HG02610 (cell line): Measurements from ENCODE around the gene PSMD14.
"Not testable (repeated sequence)": the region's sequence is repeated elsewhere in the genome, so short reads cannot be mapped to it uniquely, and the experiment has no call there.

Source experiments
- ATAC-seq: cut with Tn5 transposase; IDR thresholded peaks from one replicate; pipeline ENCODE4 v1.9.1; 2021; ENCODE audit warnings: mild to moderate bottlenecking, moderate library complexity; ENCODE audit not compliant: unreplicated experiment

Gene PSMD14

GRCh38 chr2:161308178-161308955 lies at the start of gene PSMD14:
Gene PSMD14 (plus strand): TSS chr2:161308425. CDS start chr2:161318826, 10,401 bp downstream.
- peak; percentile 97 for ATAC-seq

GRCh38 chr2:161265874-161266273 lies 42.4 kb upstream of the PSMD14 start:
- no peak for ATAC-seq

- ATAC-seq = no peak
Observed at GRCh38 chr2:161269111-161269510, 39.1 kb upstream of the PSMD14 start.

- ATAC-seq = peak; percentile 73
Observed at GRCh38 chr2:161273038-161273760, 35.0 kb upstream of the PSMD14 start.

- not testable (repeated sequence) for ATAC-seq
Observed at GRCh38 chr2:161278564-161279229, 29.5 kb upstream of the PSMD14 start.

GRCh38 chr2:161279230-161279815 lies 28.9 kb upstream of the PSMD14 start:
- ATAC-seq = not testable (repeated sequence)

GRCh38 chr2:161280906-161281323 lies 27.3 kb upstream of the PSMD14 start:
- not testable (repeated sequence) for ATAC-seq

- not testable (repeated sequence) for ATAC-seq
Observed at GRCh38 chr2:161281615-161282310, 26.5 kb upstream of the PSMD14 start.

- ATAC-seq = not testable (repeated sequence)
Observed at GRCh38 chr2:161282311-161282644, 25.9 kb upstream of the PSMD14 start.

- no peak for ATAC-seq
Observed at GRCh38 chr2:161283926-161284325, 24.3 kb upstream of the PSMD14 start.

- ATAC-seq = no peak
Observed at GRCh38 chr2:161303535-161304050, 4.6 kb upstream of the PSMD14 start.

GRCh38 chr2:161306919-161307318 lies 1.3 kb upstream of the PSMD14 start:
- ATAC-seq = no peak

GRCh38 chr2:161307676-161308075 lies 549 bp upstream of the PSMD14 start:
- ATAC-seq = no peak

- no peak for ATAC-seq
Observed at GRCh38 chr2:161312996-161313395, 4.8 kb downstream of the PSMD14 start.

GRCh38 chr2:161315380-161315779 lies 7.2 kb downstream of the PSMD14 start:
- ATAC-seq = no peak

- no peak for ATAC-seq
Observed at GRCh38 chr2:161316701-161317100, 8.5 kb downstream of the PSMD14 start.

- ATAC-seq = no peak
Observed at GRCh38 chr2:161321944-161322648, 13.9 kb downstream of the PSMD14 start.

GRCh38 chr2:161324876-161325275 lies 16.7 kb downstream of the PSMD14 start:
- ATAC-seq = no peak

GRCh38 chr2:161327582-161327981 lies 19.4 kb downstream of the PSMD14 start:
- ATAC-seq = no peak
